Measurements from ENCODE around the gene IGLL1.
"Not testable (repeated sequence)": the region's sequence is repeated elsewhere in the genome, so short reads cannot be mapped to it uniquely, and the experiment has no call there.

The IGLL1 gene

DNA sequence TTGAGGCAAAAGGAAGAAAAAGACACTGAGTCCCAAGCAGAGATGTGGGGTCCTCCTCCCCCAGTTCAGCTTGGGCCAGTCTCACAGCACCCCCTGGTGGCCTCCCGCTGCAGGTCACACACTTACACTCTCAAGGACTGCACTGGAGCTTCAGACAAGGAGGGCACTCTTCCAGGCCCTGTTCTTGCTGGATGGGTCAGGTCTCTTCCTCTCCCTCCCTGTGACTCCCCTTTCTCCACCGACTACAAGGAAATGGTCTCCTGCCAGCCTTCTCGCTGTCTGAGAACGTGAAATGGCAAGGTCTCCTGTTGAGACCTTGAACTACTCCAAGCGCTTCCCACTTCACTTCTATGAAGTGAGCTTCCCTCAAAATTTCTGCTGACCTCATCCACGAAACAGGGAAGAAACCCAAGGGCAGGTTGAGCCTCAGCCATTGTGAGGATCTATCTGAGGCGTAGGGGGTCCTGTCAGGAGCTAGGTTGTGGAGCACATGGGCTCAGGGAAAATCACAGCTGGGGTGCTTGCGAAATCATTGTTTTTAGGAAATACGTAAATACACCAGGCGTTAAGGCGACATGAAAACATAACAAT lies 11.2 kb upstream of the IGLL1 start:
- DNase-seq (ENCODE audit: low read depth): peak; percentile 44

DNA sequence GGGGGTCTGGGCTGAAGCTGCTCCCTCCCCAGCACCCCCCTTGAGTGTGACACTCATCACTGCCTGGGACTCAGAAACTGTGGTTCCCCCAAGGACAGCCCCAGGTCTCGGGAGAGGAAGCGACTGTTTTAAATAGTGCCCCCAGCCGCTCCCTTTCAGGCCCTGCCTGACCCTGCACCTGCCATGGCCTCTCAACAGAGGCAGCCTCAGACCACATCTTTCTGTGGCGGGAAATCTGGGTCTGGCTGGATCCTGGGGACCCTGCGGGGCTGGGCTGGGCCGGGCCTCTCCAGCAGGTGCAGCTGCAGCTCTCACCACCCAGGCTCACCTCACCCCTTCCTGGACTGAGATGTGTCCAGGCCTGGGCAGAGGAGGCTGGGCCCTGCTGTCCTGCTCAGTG lies 3.7 kb upstream of the IGLL1 start:
- no peak for DNase-seq (ENCODE audit: low read depth)

DNA sequence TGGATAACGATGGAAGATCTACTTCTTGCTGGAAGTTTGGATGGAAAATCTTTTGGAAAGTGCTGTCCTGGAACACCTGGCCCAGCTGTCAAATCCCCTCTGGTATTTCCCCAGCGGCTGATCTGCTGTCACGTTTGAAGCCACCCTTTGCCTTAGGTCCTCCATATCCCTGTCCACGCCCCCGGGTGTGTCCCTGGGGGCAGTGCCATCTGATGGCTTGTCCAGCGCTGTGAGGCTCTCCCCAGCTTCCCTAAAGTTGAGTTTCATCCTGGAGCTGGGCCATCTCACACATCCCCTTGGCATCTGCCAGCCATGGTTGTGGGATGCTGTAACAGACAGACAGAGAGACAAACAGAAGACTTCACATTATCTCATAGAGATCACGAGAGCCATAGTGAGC lies 3.1 kb upstream of the IGLL1 start:
- no peak for DNase-seq (ENCODE audit: low read depth)

DNA sequence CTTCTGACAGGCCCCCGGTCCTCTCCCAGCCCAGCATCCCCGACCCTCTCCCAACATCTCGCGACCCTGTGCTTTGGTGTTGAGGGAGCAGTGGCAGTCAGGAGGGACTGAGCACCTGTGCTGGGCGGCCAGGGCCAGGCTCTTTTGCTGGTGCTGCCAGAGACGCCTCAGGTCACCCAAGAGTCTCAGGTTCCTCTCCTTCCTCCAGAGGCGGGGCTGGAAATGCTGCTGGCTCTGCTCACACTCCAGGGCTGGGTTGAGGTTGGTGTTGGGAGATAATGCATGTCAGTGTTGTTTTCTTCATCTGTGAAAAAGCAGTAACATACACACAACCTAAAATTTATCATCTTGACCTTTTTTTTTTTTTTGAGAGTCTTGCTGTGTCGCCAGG lies 1.2 kb upstream of the IGLL1 start:
- no peak for DNase-seq (ENCODE audit: low read depth)

DNA sequence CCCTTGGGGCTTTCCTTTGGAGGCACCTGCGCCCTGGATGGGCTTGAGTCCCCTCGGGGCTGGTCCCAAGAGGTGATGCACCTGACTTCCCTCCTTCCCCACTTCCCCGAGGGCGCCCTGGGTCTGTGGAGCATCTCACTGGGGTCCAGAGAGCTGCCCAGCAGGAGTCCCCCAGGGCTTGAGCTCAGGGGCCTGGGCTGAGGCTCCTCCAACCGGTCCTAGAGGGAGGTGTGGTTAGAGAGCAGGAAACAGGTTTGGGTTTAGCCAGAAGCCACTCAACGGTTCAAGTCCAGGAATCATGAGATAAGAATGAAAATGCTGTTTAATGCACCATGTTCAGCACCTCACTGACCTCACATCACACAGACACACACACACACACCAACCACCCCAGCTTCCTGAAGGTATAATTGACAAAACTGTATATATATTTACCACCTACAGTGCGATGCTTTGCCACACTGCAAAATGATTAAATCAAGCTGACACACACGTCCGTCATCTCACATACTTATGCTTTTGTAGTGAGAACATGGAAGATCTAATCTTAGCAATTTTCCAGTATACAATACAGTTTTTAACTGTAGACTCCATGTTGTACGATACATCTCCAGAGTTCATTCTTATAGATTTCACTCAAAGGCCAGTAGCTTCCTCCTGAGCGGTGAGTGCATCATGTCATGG lies 628 bp upstream of the IGLL1 start:
- DNase-seq (ENCODE audit: low read depth): no peak

DNA sequence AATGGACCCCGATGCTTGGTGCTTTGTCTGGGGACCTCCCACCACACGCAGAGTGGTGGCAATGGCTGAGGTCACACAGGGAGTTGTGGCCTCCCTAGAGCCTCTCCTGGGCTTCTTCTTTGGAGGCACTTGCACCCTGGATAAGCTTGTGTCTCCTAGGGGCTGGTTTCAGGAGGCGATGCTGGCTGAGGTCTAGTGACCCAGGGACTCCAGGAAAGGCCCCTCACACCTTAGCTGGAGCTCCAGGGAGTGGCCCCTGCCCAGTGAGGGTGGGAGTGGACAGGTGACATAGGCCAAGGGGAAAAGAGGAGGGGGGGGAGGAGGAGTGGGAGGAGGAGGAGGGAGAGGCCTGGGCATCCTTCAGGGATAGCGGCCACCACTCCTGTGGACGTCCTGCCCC lies 810 bp downstream of the IGLL1 start:
- no peak for DNase-seq (ENCODE audit: low read depth)

DNA sequence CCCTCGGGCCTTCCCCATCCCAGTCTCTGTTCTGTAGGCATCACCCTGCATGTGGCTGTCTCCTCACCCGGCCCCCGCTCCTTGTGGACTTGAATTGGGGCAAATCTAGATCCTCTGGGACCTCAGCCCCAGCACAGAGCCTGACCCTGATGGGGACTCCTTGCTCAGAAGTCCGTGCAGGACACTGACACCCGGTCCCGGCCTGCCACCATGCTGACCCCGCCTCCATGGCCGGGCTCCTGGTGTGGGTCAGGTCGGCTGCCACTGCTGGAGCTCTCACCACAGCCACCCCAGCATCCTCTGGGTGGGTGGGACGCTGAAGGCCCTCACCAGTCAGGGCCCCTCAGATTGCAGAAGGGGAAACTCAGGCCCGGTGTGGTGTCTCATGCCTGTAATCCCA lies 1.8 kb downstream of the IGLL1 start:
- no peak for DNase-seq (ENCODE audit: low read depth)

DNA sequence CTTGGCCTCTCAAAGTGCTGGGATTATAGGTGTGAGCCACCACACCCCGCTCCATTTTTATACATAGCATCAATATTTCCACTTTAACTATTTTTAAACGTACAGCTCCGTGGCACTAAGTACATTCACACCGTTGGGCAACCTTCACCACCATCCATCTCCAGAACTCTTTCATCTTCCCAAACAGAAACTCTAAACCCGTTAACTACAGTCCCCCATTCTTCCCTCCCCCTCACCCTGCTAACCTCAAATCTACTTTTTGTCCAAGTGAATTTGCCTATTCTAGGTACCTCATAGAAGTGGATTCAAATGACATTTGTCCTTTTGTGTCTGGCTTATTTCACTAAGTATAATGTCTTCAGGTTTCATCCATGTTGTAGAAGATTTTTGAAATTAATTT lies 3.4 kb downstream of the IGLL1 start:
- DNase-seq (ENCODE audit: low read depth): no peak

DNA sequence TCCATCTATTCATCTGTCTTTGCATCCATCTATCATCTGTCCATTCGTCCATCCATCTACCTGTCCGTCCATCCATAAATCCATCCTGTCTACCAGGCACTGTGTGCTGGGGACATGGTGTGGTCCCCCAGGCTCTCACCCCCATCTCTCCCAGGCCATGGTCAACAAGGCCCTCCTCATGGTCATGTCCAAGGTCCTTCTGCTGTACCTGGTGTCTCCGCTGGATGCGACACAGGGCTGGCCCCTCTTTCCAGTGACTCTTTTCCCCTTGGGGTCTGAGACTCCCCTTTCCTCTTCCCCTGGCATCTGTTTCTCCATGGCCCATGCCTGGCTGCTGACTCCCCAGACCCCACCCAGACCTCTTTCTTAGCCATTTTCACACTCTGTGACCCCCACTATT lies 4.5 kb downstream of the IGLL1 start:
- no peak for DNase-seq (ENCODE audit: low read depth)

DNA sequence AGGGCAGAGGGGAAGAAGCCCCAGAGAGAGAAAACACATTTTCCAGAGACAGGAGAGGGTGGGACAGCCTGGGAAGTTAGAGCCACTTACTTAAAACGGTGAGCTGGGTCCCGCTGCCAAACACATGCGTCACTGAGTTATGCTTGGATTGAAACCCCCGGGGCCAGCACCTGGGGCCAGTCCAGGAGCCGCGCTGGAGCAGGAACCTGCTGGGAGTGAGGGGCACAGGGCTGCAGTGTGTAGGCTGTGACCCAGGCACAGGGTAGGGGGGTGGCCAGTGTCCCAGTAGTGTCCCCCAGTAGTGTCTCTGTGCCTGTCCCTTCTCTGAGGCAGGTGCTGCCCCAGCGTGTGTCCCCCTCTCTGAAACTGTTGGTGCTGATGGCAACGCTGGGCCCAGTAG lies 5.2 kb downstream of the IGLL1 start:
- DNase-seq (ENCODE audit: low read depth): no peak

DNA sequence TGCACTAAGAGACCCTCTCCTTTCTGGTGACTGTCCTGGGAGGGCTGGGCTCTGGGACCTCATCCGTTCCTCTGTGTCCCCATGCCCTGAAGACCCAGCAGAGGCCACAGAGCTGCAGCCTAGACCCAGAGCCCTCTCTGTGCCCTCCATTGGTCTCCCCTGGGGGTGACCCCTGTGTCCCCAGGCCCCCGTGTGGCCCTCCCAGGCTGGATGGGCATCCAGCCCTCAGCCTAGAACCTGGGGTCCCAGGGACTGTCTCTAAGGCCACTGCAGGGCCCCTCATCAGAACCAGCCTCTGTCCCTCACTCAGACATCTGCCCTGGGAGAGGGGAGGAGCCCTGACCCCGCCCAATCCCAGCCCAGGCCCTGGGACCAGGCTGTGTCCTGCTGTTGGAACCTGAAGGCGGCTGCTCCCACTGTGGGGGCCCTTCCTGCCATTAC lies 5.7 kb downstream of the IGLL1 start:
- DNase-seq (ENCODE audit: low read depth): no peak

DNA sequence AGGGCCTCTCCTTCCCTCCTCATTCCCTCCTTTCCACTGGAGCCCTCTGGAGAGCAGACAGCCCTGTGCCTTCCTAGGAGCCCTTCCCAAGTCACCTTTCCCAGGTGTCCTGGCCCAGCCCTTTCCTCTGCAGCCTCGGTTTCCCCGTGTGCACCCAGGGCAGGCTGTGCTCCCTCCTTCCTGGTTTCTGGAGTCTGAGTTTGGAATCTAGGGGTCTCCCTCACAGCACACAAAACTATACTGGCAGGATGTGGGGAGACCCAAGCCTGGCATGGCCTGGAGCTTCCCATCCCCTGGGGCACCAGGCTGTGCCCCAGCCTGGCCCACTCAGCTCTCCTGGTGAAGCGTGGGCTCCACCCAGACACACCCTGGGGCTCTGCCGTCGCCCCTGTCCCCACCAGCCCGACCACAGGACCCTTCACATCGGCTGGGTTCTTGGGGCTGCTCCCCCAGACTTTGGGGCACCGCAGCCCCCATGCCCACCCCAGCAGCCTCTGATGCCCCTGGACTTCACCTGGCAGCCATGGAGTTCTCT lies 6.3 kb downstream of the IGLL1 start:
- DNase-seq (ENCODE audit: low read depth): not testable (repeated sequence)

DNA sequence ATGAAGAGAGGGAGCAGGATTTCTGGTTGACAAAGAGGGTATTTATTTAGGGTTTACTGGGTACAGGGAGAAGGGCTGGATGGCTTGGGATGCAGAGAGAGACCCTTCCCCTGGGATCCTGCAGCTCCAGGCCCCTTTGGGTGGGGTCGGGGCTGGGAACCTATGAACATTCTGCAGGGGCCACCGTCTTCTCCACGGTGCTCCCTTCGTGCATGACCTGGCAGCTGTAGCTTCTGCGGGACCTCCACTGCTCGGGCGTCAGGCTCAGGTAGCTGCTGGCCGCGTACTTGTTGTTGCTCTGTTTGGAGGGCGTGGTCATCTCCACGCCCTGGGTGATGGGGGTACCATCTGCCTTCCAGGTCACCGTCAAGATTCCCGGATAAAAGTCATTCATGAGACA lies 7.0 kb downstream of the IGLL1 start:
- DNase-seq (ENCODE audit: low read depth): not testable (repeated sequence)

DNA sequence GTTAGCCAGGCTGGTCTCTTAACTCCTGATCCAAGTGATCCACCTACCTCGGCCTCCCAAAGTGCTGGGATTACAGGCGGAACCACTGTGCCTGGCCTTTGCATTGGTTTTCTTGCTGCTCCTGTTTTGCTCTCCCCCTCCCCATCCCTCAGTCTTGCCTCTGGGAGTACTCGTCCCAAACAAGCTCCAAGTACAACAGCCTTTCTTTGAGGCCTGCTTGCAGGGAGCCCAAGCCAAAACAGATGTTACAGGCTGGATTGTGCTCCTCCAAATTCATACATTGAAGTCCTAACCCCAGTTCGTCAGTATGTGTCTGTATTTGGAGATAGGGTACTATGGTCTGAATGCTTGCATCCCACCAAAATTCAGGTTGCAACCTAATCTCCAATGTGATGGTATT lies 8.6 kb downstream of the IGLL1 start:
- DNase-seq (ENCODE audit: low read depth): no peak

DNA sequence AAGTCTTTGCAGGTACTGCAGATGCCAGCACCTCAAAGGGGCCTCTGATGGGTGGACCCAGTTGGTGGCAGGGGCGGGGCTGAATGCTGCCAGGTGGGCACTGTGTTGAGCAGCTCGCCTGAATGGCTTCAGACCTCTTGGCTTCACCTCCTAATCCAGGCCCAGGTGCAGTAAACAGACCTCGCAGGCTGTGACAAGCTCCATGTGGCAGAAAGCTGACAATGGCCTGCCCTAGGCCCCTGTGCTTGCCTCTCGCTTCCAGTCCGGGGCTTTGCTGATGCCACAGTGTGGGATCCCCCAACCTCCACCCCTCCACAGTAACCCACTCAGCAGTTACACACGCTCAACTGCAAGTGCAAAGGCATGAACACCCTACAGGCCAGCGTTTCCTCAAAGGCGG lies 9.4 kb downstream of the IGLL1 start:
- no peak for DNase-seq (ENCODE audit: low read depth)

DNA sequence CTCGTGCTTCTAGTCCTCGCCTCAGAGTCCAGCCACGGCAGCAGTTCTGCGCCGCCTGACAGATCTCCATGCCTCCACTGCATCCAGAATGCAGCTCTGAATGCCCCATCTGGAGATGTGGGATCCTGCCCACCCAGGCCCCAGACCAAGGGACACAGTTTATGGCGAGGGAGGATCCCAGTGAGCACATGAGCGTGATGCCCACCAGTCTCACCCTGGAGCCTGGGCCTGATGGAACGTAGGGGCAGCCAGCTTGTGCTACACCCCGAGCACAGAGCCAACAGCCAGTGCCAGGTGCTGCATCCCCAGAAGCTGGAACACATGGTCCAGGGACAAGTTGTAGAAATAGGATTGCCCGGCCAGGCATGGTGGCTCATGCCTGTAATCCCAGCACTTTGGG lies 10.4 kb downstream of the IGLL1 start:
- DNase-seq (ENCODE audit: low read depth): no peak

DNA sequence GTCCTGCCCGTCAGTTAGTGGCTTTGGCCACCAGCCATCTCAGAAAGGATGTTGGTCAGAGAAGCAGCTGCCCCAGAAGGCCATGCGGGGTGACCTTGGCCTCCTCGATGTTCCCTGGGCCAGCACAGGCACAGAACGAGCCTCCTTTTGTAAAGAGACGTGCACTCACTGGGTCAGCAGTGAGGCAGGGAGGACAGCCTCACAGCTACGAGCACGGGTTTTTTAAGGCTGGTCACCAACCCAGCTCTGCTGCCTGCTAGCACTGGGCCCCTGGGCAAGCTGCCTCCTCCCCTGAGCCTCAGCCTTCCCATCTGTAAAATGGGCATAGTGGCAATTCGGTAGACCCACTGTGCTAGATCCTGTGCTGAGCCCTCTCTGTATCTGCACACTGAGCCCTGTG lies 10.8 kb downstream of the IGLL1 start:
- DNase-seq (ENCODE audit: low read depth): no peak

DNA sequence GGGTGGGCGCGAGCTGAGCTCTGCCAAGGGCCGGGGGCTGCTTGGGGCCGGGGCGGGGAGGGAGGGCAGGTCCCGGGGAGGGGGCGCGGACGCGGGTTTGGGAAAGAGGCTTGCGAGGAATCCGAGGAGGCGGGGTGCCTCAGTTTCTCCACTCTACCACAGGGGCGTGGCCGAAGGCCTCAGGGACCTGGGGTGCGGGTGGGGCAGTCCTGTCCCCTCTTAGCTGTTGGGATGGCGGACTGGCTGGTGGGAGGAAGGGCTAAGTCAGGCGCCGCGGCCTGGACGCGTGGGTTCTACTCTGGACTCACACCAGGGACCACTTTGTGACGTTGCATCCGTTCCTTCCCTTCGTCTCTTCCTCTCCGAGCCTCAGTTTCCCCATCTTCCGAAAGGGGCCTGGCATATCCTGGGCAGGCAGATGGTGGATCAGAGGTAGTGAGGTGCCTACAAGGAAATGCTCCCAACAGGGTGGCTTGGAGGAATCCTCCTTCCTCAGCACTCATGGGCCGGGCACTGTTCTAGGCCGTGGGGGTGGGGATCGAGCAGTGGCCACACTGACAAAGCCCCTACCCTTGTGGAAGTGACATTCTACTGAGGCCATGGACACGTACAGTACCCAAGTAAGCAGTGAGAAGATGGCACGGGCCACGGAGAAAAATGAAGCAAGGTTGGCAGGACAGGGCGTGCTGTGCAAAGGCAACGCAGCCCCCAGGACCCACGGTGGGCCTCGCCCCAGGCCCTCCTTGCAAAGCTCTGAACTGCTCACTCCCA lies 13.2 kb downstream of the IGLL1 start:
- DNase-seq (ENCODE audit: low read depth): no peak

DNA sequence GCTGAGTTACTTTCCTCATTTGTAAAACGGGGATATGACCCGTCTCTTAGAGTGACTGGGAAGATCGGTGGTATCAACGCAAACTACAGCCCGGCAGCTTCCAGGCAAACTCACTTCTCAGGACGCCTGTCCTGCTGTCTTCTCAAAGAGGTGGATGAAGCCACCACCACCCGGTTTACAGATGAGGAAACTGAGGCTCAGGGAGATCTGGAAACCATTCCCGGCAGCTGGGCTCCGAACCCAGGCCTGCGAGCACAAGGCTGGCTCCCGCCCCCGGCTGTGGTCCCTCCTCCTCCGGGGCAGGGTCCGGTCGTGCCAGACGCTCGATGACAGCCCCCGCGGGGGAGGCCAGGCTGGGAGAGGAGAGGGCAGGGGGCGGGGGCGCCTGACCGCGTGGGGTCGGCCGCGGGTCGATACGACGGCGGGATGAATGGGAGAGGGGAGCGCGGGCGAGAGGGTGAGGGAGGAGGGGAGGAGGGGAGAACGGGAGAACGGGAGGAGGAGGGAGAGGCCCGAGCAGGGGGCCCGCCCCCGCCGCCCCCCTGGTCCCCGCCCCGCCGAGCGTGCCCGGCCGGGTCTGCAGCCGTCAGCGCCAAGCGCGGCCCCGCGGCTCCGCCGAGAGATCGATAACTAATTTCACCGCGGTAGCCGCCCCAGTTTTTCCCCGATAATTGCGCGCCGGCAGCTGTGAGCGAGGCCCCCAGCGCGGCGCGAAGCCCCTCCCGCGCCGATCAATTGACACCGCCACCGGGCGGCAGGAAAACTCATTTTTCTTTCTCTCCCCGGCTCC lies 14.0 kb downstream of the IGLL1 start:
- no peak for DNase-seq (ENCODE audit: low read depth)

DNA sequence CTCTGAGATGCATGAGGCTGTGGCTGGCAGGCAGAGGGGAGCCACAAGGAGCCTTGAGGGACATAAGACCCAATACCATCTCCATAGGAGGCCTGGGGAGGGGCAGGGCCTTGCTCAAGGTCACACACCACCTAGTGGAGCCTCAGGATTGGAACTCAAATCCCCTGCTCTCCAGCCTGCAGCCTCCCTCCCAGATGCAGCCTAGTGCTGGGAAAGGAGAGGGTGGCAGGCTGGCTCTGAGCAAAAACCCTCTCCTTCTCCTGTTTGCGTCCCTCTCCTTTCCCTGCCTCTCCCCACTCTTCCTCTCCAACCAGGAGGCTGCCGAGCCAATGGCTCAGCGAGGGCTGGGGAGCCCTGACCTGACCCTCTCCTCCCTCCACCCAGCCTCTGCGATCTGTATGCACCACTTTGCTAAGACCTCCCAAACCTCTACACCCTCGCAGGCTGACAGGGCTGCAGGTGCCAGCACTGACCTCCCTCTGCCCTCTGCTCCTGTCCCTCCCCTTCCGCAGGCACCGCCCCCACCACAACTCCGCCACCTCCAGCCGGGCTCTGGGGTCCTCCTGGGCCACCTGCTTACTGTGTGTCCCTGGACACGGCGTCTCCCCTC lies 14.7 kb downstream of the IGLL1 start:
- DNase-seq (ENCODE audit: low read depth): no peak

DNA sequence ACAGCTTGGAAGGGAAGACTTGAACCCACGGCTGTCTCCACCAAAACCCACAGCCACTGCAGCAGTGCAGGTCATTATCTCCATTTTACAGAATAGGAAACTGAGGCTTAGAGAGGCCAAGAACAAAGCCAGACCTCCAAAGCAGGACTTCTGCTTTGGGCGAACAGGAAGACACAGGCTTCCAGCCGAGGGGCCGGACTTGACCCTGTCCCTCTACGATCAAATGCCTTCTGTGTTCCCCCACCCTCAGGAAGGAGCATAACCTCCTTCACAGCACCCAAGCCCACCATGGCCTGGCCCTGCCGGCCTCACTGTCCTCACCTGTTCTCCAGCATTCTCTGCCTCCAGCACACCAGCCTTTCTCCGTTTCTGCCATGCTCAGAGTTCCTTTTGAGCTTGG lies 15.8 kb downstream of the IGLL1 start:
- DNase-seq (ENCODE audit: low read depth): no peak

DNA sequence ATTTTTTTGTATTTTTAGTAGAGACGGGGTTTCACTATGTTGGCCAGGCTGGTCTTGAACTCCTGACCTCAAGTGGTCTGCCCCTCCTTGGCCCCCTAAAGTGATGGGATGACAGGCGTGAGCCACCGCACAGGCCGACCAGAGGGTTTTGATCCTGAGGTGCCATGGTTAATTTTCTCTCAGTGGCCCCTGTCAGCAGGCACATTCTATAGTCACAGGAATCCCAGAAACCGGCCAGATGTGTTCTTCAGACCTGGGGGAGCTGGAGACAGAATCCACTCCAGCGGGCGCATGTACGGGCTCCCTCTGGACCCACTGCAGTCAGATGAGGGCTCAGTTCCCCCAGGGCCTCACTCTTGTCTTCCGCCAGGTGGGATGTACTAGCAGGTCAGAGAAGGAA lies 17.0 kb downstream of the IGLL1 start:
- DNase-seq (ENCODE audit: low read depth): no peak
